NCI-H510A treated with DMSO at 0.1 percent for 48 hours (cell line): ENCODE data around the gene CHI3L2.
A peak's percentile ranks its signal among the peaks of the same experiment; 100 is the strongest.

Source experiments
- DNase-seq: peaks from one replicate; lab custom pipeline; 2025; lab: John Stamatoyannopoulos, UW

The CHI3L2 gene

GRCh38 chr1:111221633-111222291 is 5.8 kb upstream of the CHI3L2 start:
- DNase-seq = no peak

- peak; percentile 70 for DNase-seq
Measured at GRCh38 chr1:111222308-111223125, 5.0 kb upstream of the CHI3L2 start.

GRCh38 chr1:111223126-111223685 is 4.3 kb upstream of the CHI3L2 start:
- DNase-seq = no peak

GRCh38 chr1:111225091-111225490 is 2.4 kb upstream of the CHI3L2 start:
- DNase-seq = no peak

- DNase-seq = no peak
Measured at GRCh38 chr1:111225717-111226400, 1.7 kb upstream of the CHI3L2 start.

GRCh38 chr1:111227851-111228747 is 586 bp downstream of the CHI3L2 start:
- DNase-seq = no peak

- no peak for DNase-seq
Measured at GRCh38 chr1:111228748-111229126, 1.2 kb downstream of the CHI3L2 start.

GRCh38 chr1:111232134-111232533 is 4.6 kb downstream of the CHI3L2 start:
- DNase-seq = no peak

- DNase-seq = no peak
Measured at GRCh38 chr1:111234258-111234657, 6.7 kb downstream of the CHI3L2 start.

GRCh38 chr1:111234866-111235265 is 7.4 kb downstream of the CHI3L2 start:
- no peak for DNase-seq

- DNase-seq = no peak
Measured at GRCh38 chr1:111236379-111236778, 8.9 kb downstream of the CHI3L2 start.

- DNase-seq = no peak
Measured at GRCh38 chr1:111236806-111237205, 9.3 kb downstream of the CHI3L2 start.

GRCh38 chr1:111238056-111238795 is 10.7 kb downstream of the CHI3L2 start:
- DNase-seq = no peak

GRCh38 chr1:111241797-111242196 is 14.3 kb downstream of the CHI3L2 start:
- DNase-seq = no peak

- no peak for DNase-seq
Measured at GRCh38 chr1:111242805-111243523, 15.5 kb downstream of the CHI3L2 start.

GRCh38 chr1:111247125-111247838 is 19.8 kb downstream of the CHI3L2 start:
- no peak for DNase-seq

- no peak for DNase-seq
Measured at GRCh38 chr1:111249960-111250359, 22.4 kb downstream of the CHI3L2 start.

GRCh38 chr1:111251570-111251969 is 24.1 kb downstream of the CHI3L2 start:
- no peak for DNase-seq

GRCh38 chr1:111252786-111253185 is 25.3 kb downstream of the CHI3L2 start:
- DNase-seq = no peak

GRCh38 chr1:111253876-111254275 is 26.4 kb downstream of the CHI3L2 start:
- no peak for DNase-seq
